Nephron progenitor cell (in vitro differentiated cells): ENCODE measurements around the gene BPIFA1.

Experiments
- DNase-seq: peaks from one replicate; pipeline ENCODE4 v3.0.0; 2021
- H3K27ac Mint-ChIP-seq: 2 replicates; pipeline ENCODE4 v1.8.0; 2021; ENCODE audit warnings: mild to moderate bottlenecking, moderate library complexity, mixed read lengths
- H3K27me3 Mint-ChIP-seq: 2 replicates; pipeline ENCODE4 v1.8.0; 2021; ENCODE audit warnings: mild to moderate bottlenecking, low read depth, mixed read lengths; ENCODE audit not compliant: poor library complexity
- H3K36me3 Mint-ChIP-seq: 2 replicates; pipeline ENCODE4 v1.8.0; 2021; ENCODE audit warnings: low read depth, mixed read lengths
- H3K4me1 Mint-ChIP-seq: 2 replicates; pipeline ENCODE4 v1.8.0; 2021; ENCODE audit warnings: mixed read lengths
- H3K4me3 Mint-ChIP-seq: 2 replicates; pipeline ENCODE4 v1.8.0; 2021; ENCODE audit warnings: mild to moderate bottlenecking, moderate library complexity, mixed read lengths
- H3K9me3 Mint-ChIP-seq: 2 replicates; pipeline ENCODE4 v1.8.0; 2021; ENCODE audit warnings: mild to moderate bottlenecking, moderate library complexity, mixed read lengths
- TF ChIP-seq, protein P1 (sequence below): fragments of 200-600 bp; sonication (generic); IDR thresholded peaks from 2 replicates; pipeline ENCODE4 v1.5.0; 2021; ENCODE audit warnings: antibody characterized with exemption

Gene BPIFA1

DNA sequence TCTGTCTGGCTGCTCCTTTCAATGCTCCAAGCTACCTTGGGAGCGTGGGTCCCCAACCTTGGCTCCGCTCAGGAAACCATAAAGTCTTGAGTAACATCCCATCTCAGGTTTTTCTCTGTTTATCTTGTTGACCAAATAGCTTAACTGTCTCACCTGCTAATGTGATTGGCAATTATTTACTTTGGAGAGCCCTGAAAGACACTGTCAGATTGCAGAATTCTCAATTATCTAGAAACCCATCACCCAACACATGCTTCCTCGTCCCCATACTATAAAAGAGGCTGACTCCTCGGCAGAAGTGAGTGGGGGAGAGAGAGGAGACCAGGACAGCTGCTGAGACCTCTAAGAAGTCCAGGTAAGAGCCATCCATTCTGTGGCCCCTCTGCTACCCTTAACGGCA lies at the start of gene BPIFA1:
Gene BPIFA1, plus strand, starts transcription at position 301 of the 400 bp plus-strand sequence. CDS start 1,716 bp downstream, outside the sequence.
- Mint-ChIP-seq H3K36me3 (no peaks in the 10 kb centered on the region), H3K4me1 (no peaks in the 10 kb centered on the region), H3K9me3 (no peaks in the 10 kb centered on the region), H3K4me3 (no peak within 1 kb of the TSS), H3K27me3 (peaks cover 51% of the 10 kb centered on the region), H3K27ac (no peak within 1 kb of the TSS)
- DNase-seq: no peak
- TF ChIP-seq, protein P1, sequence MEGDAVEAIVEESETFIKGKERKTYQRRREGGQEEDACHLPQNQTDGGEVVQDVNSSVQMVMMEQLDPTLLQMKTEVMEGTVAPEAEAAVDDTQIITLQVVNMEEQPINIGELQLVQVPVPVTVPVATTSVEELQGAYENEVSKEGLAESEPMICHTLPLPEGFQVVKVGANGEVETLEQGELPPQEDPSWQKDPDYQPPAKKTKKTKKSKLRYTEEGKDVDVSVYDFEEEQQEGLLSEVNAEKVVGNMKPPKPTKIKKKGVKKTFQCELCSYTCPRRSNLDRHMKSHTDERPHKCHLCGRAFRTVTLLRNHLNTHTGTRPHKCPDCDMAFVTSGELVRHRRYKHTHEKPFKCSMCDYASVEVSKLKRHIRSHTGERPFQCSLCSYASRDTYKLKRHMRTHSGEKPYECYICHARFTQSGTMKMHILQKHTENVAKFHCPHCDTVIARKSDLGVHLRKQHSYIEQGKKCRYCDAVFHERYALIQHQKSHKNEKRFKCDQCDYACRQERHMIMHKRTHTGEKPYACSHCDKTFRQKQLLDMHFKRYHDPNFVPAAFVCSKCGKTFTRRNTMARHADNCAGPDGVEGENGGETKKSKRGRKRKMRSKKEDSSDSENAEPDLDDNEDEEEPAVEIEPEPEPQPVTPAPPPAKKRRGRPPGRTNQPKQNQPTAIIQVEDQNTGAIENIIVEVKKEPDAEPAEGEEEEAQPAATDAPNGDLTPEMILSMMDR: no peak

DNA sequence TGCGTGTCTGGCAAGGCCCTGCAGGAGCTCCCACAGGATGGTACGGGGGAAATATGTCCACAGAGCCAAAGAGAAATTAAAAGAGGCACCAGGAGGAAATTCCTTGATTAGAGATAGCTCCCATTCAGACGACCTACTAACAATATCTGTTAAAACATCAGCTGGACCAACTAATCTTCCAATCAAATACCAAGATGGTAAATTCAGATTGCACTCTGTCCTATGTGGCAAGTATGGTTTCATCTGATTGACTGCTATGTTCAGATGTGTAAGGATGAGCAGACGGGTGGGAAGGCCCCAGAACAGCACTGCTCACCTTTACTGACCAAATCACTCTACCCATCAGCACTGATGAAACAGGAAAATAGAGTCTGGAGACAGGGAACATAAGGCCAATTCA lies 48.3 kb upstream of the BPIFA1 start:
- Mint-ChIP-seq H3K4me3 (no peak overlapping the region), H3K27ac (no peak overlapping the region), H3K9me3 (peaks cover 17% of the 10 kb centered on the region), H3K4me1 (no peaks in the 10 kb centered on the region), H3K27me3 (peaks cover 14% of the 10 kb centered on the region), H3K36me3 (no peaks in the 10 kb centered on the region)
- TF ChIP-seq, protein P1: no peak
- no peak for DNase-seq

- Mint-ChIP-seq H3K4me1 (no peaks in the 10 kb centered on the region), H3K36me3 (no peaks in the 10 kb centered on the region), H3K9me3 (peaks cover 14% of the 10 kb centered on the region), H3K27me3 (peaks cover 22% of the 10 kb centered on the region), H3K27ac (no peak overlapping the region), H3K4me3 (no peak overlapping the region)
- TF ChIP-seq, protein P1: no peak
- no peak for DNase-seq
Measured at GRCh38 chr20:33188421-33188820, 47.4 kb upstream of the BPIFA1 start.

- Mint-ChIP-seq H3K27me3 (peaks cover 39% of the 10 kb centered on the region), H3K36me3 (no peaks in the 10 kb centered on the region), H3K27ac (no peak overlapping the region), H3K9me3 (no peaks in the 10 kb centered on the region), H3K4me1 (no peaks in the 10 kb centered on the region), H3K4me3 (no peak overlapping the region)
- TF ChIP-seq, protein P1: no peak
- DNase-seq: no peak
Measured at GRCh38 chr20:33191484-33191883, 44.3 kb upstream of the BPIFA1 start.

DNA sequence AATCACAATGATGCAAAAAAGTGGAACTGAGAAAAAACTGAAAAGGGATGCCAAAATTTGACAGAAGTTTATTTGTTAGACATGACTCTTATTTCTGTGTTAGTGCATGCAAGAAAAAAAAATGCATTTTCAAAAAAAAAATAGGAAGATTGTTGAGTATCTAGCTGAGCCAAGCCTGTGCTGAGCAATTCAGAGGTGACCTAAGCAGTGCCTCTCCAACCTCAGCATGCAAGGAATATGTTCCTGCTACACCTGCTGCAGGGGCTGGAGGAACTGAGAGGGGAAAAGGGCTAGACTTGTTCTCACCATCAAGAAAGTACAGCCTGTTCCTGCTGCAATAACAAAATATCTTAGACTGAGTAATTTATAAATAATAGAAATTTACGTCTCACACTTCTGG lies 43.8 kb upstream of the BPIFA1 start:
- H3K4me3 Mint-ChIP-seq: no peak overlapping the region
- peaks cover 43% of the 10 kb centered on the region for H3K27me3 Mint-ChIP-seq
- no peaks in the 10 kb centered on the region for H3K4me1 Mint-ChIP-seq

More for the DNA sequence above, 43.8 kb upstream of the BPIFA1 start:
- TF ChIP-seq, protein P1: no peak
- no peaks in the 10 kb centered on the region for H3K9me3 Mint-ChIP-seq
- H3K27ac Mint-ChIP-seq: no peak overlapping the region
- H3K36me3 Mint-ChIP-seq: no peaks in the 10 kb centered on the region
- DNase-seq: no peak
